Muscle of leg (tissue), 11 donors: Measurements from ENCODE around the gene DNAH11. TPM values are rescaled to one million over a fixed set of nuclear protein-coding genes. Genes with fewer than 3 reads are reported as not detected.

ENCODE experiments used
- DNase-seq: peaks from one replicate; pipeline ENCODE4 v3.0.0; 2013
- H3K27ac ChIP-seq: one replicate; pipeline ENCODE4 v1.5.1; 2013; ENCODE audit warnings: mild to moderate bottlenecking, low read length, control low read depth
- H3K27me3 ChIP-seq: one replicate; pipeline ENCODE4 v1.6.1; 2013; ENCODE audit warnings: low read length; ENCODE audit not compliant: control insufficient read depth, insufficient read depth
- H3K36me3 ChIP-seq: one replicate; pipeline ENCODE4 v1.6.1; 2013; ENCODE audit warnings: low read length; ENCODE audit not compliant: control insufficient read depth, insufficient read depth
- H3K4me1 ChIP-seq: one replicate; pipeline ENCODE4 v1.6.1; 2013; ENCODE audit warnings: low read length; ENCODE audit not compliant: control insufficient read depth, insufficient read depth
- H3K4me3 ChIP-seq: one replicate; pipeline ENCODE4 v1.5.1; 2013; ENCODE audit warnings: low read length, control low read depth
- H3K9me3 ChIP-seq: replicated peaks from 2 replicates; pipeline ENCODE4 v1.6.1; 2013; ENCODE audit warnings: low read depth, low read length; ENCODE audit not compliant: control insufficient read depth
- WGBS: methylation state at CpG from one replicate; pipeline ENCODE4 v1.1.5; 2013; ENCODE audit warnings: missing lambda C conversion rate; ENCODE audit not compliant: insufficient coverage; 5-methylcytosine and 5-hydroxymethylcytosine counted together
- polyA plus RNA-seq, 8 donors: library from polyadenylated mRNA; unstranded; fragments of 120-200 nt; gene quantifications; one replicate each; pipeline versions ENCODE4 v1.2.1 to v1.2.3, GENCODE V29; 2013; ENCODE audit warnings: inconsistent platforms in 1 of 8, low replicate concordance in 1 of 8; ENCODE audit not compliant: insufficient read length in 8 of 8, insufficient read depth in 1 of 8
- total RNA-seq: library from RNA; stranded (reverse); fragments of 120-200 nt; gene quantifications from one replicate; pipeline ENCODE4 v1.2.4, GENCODE V29; 2013

Gene DNAH11
- total and polyA plus RNA-seq, 9 donors: 0.13 to 0.83 (median 0.54) TPM

DNA sequence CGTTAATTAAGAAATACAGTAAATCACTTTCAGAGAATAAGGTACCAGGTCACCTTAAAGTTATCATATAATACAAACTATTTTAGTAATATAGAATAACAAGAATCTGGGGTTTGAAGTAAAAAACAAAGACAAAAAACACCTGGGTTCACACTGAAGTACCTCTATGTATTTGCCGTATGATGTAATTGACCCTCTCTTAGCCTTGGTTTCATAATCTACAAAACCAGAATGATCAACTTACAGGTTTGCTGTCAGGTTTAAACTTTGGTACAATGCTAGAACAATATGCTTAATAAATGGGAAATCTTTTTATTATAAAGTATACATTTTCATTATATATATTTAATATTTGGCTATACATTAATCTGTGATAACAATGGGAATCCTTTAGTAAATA is 344.5 kb downstream of the DNAH11 start:
- no CpG with 5 or more reads among the region's 2 CpGs for WGBS
- DNase-seq: no peak
- Histone ChIP-seq H3K9me3 (no peaks in the 10 kb centered on the region), H3K4me3 (no peak overlapping the region), H3K4me1 (no peaks in the 10 kb centered on the region), H3K27me3 (no peaks in the 10 kb centered on the region), H3K27ac (no peak overlapping the region), H3K36me3 (no peaks in the 10 kb centered on the region)

DNA sequence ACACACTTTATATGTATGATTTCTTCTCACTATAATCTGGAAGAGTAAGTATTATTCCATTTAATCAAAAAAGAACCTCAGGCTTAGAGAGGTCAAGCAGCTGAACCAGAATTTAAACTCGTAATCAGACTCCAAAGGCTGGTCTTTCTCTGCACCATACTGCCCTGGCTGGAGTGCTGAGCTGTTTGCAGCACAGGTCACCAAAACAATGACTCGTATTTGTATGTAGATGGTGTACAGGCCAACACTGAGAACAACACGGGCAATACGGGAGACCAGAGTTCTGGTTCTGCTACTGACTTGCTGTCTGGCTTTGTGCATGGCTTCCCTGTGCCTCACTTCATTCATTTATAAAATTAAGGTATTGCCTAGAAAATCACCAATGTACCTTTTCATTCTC is 344.9 kb downstream of the DNAH11 start:
- DNase-seq: no peak
- WGBS: 100% methylated on average over 2 of the region's 4 CpGs
- Histone ChIP-seq H3K4me1 (no peaks in the 10 kb centered on the region), H3K27ac (no peak overlapping the region), H3K4me3 (no peak overlapping the region), H3K36me3 (no peaks in the 10 kb centered on the region), H3K9me3 (no peaks in the 10 kb centered on the region), H3K27me3 (no peaks in the 10 kb centered on the region)

DNA sequence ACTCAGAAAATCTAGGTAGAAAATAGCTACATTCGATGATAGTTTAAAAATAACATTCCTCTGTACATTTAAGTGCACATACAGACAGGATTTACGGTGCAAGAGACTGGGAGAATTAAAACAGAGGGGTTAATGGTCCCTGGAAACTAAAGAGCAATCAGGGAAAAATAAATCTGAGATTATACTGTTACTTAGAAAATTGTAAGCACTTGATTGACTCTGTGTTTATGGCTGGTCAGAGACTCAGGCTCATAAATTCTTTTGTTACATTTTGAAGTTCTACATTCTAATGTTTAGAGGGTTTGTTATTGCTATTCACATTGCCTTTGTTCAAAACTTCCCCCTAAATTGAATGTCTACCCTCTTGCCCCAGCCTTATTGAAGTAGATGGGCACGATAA is 348.5 kb downstream of the DNAH11 start:
- Histone ChIP-seq H3K4me1 (no peaks in the 10 kb centered on the region), H3K27ac (no peak overlapping the region), H3K4me3 (no peak overlapping the region), H3K9me3 (no peaks in the 10 kb centered on the region), H3K36me3 (no peaks in the 10 kb centered on the region), H3K27me3 (no peaks in the 10 kb centered on the region)
- WGBS: no CpG with 5 or more reads among the region's 3 CpGs
- no peak for DNase-seq

DNA sequence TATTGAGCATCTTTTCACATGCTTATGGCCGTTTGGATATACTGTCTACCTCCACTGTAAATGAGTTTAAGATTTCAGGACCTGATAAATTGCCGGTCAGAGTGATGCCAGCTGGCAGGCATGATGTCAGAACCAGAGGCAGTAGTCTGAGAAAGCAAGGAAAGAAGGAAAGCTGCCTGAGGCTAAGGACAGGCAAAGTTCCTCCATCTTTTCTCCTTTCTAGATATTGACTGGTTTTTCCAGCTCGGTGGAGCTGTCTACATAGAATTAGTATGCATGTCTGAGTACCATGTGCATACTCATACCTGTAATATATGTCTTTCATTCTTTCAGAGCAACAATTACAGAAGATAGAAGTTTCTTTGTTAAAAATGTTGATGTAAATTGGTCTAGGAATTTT is 350.6 kb downstream of the DNAH11 start:
- no peaks in the 10 kb centered on the region for H3K4me1 ChIP-seq
- H3K27me3 ChIP-seq: no peaks in the 10 kb centered on the region
- H3K27ac ChIP-seq: no peak overlapping the region
- no peak overlapping the region for H3K4me3 ChIP-seq
- 100% methylated on average over 1 of the region's 3 CpGs for WGBS
- no peak for DNase-seq
- H3K36me3 ChIP-seq: no peaks in the 10 kb centered on the region
- H3K9me3 ChIP-seq: no peaks in the 10 kb centered on the region

DNA sequence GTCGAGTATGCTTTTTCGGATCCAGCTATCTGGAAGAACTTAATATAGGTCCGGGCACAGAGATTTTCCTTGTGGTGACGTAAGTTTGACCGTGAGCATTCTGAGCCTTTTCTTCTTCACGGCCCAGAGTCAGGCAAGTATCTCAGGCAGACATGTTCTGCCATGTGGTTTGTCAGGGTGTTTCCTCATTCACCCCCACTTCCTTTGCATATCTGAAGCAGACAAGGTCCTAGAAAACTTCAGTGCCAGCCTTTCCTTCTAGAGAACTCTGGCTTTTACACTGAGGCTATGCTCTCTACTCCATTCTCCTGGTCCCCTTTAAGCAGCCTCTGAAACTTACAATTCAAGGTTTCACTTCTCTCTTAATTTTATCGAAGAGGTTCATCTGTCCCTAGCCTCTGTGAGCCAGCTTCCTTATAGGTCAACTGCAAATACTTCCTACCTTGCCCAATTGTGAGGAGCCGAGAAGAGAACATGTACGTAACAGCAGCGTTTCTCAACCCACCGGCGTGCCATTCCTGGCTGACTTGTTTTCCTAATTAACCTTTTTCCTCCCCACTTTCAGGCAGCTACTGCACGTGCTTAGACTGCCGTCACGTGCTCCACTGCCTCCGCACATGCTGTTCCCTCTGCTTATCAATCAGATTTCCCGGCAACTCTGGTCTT is 355.6 kb downstream of the DNAH11 start:
- H3K36me3 ChIP-seq: peaks cover 20% of the 10 kb centered on the region
- DNase-seq: peak; percentile 15
- no peak overlapping the region for H3K27ac ChIP-seq
- no peak overlapping the region for H3K4me3 ChIP-seq
- 76% methylated on average over 12 of the region's 17 CpGs for WGBS
- H3K27me3 ChIP-seq: no peaks in the 10 kb centered on the region
- H3K9me3 ChIP-seq: no peaks in the 10 kb centered on the region
- H3K4me1 ChIP-seq: no peaks in the 10 kb centered on the region

DNA sequence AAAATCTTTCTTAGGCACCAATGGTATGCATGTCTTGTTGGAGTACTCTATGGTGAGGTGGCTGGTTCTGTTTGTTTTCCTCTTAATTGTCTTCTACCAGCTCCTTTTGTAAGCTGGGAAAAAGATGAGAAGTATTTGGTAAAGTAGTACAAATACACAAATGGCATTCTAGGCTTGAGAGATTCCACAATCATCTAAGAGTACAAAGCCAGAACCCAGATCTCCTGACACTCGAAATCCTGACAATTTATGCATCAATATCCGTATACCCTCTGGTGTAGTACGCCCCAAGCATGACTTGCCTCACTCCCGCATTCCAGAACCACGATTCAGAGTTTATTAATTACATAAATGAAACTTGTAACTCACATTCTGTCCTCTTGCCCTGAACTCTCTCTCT is 359.4 kb downstream of the DNAH11 start:
- no peaks in the 10 kb centered on the region for H3K27me3 ChIP-seq
- H3K4me1 ChIP-seq: no peaks in the 10 kb centered on the region
- no peak overlapping the region for H3K4me3 ChIP-seq
- no peaks in the 10 kb centered on the region for H3K9me3 ChIP-seq
- H3K36me3 ChIP-seq: peaks cover 48% of the 10 kb centered on the region
- WGBS: no CpG with 5 or more reads among the region's 5 CpGs
- H3K27ac ChIP-seq: no peak overlapping the region
- no peak for DNase-seq

DNA sequence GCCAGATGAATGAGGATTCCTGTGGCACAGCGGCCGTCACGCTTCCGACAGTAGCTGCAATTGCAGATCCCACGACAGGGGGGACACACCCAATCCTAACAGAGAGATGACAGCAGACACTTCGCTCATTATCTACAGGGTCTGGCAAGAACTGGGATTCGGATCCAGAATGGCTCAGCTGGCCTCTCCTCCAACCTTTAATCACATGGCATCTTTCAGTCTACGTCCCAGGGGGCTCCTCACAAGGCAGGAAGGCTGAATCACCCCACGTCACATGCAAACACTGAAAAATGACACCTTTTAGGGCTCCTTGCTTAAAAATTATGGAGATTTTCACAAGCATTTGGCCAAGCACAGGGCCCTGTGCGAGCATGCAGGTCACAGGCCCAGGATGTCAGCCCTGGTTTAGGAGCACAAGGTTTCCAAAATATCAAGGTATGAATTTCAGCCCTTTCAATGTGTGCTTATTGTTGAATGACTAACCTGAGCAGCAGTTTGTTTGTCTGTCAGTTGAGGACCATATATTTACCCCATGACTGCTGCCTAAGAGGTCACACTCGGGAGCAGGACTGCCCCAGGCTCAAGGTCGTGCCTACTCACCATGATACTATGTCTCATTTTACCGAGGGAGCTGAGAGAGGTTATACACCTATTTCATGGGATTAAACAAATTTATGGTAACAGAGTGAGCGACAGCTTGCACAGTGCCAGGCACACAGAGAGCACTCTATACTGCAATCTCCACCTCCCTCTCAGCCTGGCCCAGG is 360.4 kb downstream of the DNAH11 start:
- Histone ChIP-seq H3K36me3 (peaks cover 56% of the 10 kb centered on the region), H3K9me3 (no peaks in the 10 kb centered on the region), H3K4me1 (no peaks in the 10 kb centered on the region), H3K27me3 (no peaks in the 10 kb centered on the region), H3K27ac (no peak overlapping the region), H3K4me3 (no peak overlapping the region)
- WGBS: 83% methylated on average over 10 of the region's 14 CpGs
- no peak for DNase-seq

DNA sequence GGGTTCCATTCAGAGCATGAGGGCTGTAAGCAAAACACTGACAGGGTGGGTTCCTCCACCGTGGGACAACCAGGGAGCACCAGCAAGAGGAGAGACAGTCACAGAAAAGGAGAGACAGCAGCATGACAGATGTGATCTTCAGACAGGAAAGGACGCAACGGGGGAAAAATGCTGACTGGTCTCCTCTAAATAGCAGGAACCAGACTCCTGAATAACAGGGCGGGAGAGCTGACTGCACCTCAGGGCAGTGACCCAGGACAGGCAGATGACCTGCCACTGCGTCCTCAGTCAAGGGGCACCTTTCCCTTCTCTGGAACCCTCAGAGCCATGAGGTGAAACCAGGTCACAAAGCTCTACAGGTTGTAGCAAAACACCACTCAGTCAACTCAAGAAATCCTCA is 365.9 kb downstream of the DNAH11 start:
- Histone ChIP-seq H3K4me3 (no peak overlapping the region), H3K36me3 (peaks cover 40% of the 10 kb centered on the region), H3K27ac (no peak overlapping the region), H3K27me3 (no peaks in the 10 kb centered on the region), H3K4me1 (peaks cover 4% of the 10 kb centered on the region), H3K9me3 (no peaks in the 10 kb centered on the region)
- WGBS: 94% methylated on average over 4 of the region's 5 CpGs
- DNase-seq: no peak

DNA sequence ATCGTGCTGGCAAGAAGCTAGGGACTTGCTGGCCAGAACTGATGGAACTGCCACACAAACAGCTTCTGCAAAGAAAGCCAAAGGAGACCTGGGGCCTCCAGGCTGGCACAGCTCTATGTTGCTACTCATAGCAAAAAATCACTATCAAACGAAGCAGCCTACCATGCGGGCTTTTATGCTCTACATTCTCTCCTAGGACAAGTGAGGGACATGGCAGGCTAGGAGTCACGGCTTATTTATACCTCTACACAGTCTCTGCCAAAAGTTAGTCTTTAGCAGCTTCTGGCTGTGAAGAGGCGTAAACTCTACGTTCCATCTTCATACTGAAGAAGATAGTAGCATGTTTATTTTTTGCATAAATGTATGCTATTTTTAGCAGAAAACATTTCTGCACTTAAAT is 367.4 kb downstream of the DNAH11 start:
- Histone ChIP-seq H3K9me3 (no peaks in the 10 kb centered on the region), H3K4me1 (peaks cover 4% of the 10 kb centered on the region), H3K27ac (no peak overlapping the region), H3K4me3 (no peak overlapping the region), H3K27me3 (no peaks in the 10 kb centered on the region), H3K36me3 (peaks cover 39% of the 10 kb centered on the region)
- 95% methylated on average over 3 of the region's 6 CpGs for WGBS
- DNase-seq: no peak

DNA sequence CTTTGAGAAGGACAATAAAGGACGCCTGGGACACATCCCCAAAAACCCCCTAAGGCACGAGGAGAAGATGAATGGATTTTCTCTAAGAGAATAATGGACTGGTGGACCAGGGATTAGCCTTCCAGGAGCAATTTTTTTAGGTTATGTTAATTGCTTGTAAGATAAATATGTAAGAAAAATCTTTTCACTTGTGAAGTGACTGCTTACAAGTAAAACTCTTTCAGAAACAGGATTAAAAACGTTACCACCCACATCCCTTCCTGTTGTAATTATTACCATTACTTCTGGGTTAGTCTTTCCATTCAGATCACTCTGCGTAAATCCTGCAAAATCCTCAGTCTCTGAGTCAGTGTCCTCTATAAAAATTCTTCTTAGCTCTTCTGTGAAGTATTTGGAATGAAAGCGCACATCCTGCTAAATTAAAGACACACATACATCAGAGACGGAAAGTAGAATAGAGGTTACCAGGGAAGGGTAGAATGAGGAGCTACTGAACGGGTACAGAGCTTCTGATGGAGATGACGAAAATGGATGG is 368.6 kb downstream of the DNAH11 start:
- WGBS: no CpG with 5 or more reads among the region's 8 CpGs
- Histone ChIP-seq H3K36me3 (peaks cover 34% of the 10 kb centered on the region), H3K27me3 (no peaks in the 10 kb centered on the region), H3K27ac (no peak overlapping the region), H3K4me3 (no peak overlapping the region), H3K9me3 (no peaks in the 10 kb centered on the region), H3K4me1 (peaks cover 4% of the 10 kb centered on the region)
- no peak for DNase-seq
